HL-60 (cell line): ENCODE results near the gene MAN1A2.

Source experiments
- DNase-seq, 2 experiments: peaks; one replicate each; pipeline ENCODE4 v3.0.0-alpha.2; 2010 to 2020; ENCODE audit warnings: low read depth in 1 of 2, low spot score in 1 of 2
- H3K27ac ChIP-seq: fragments of 250-450 bp; sonication (Bioruptor Pico); replicated peaks from 2 replicates; pipeline ENCODE4 v1.5.1; 2020; ENCODE audit warnings: mild to moderate bottlenecking, moderate library complexity
- H3K27me3 ChIP-seq: fragments of 250-450 bp; sonication (Bioruptor Pico); 2 replicates; pipeline ENCODE4 v1.5.1; 2021; ENCODE audit warnings: mild to moderate bottlenecking, moderate library complexity; ENCODE audit not compliant: insufficient read depth, poor library complexity, severe bottlenecking
- H3K4me3 ChIP-seq: replicated peaks from 2 replicates; pipeline ENCODE4 v1.5.1; 2011; ENCODE audit warnings: mild to moderate bottlenecking, control low read depth, low read length; ENCODE audit not compliant: insufficient read depth
- CTCF ChIP-seq: IDR thresholded peaks from one replicate; pipeline ENCODE4 v1.5.1; 2011; ENCODE audit warnings: low read length, control low read depth, inconsistent platforms; ENCODE audit not compliant: insufficient read depth
- GABPA ChIP-seq: IDR thresholded peaks from 2 replicates; pipeline ENCODE4 v1.6.1; 2012; ENCODE audit warnings: low read depth
- POLR2AphosphoS5 ChIP-seq: IDR thresholded peaks from 2 replicates; pipeline ENCODE4 v1.6.1; 2012; ENCODE audit warnings: low read depth
- REST ChIP-seq: IDR thresholded peaks from 2 replicates; pipeline ENCODE4 v1.6.1; 2012; ENCODE audit warnings: low read depth; ENCODE audit not compliant: insufficient replicate concordance
- SPI1 ChIP-seq: IDR thresholded peaks from 2 replicates; pipeline ENCODE4 v1.6.1; 2012; ENCODE audit warnings: low read depth, mild to moderate bottlenecking, borderline replicate concordance

The MAN1A2 gene

GRCh38 chr1:117359561-117360289, 7.5 kb upstream of the MAN1A2 start:
- H3K27me3 ChIP-seq: no peaks in the 10 kb centered on the region
- H3K27ac ChIP-seq: no peak overlapping the region
- no peak for TF ChIP-seq SPI1
- no peak for TF ChIP-seq POLR2AphosphoS5
- TF ChIP-seq CTCF: no peak
- TF ChIP-seq REST: no peak
- TF ChIP-seq GABPA: no peak
- no peak overlapping the region for H3K4me3 ChIP-seq
- DNase-seq: no peak

- TF ChIP-seq GABPA: no peak
- no peaks in the 10 kb centered on the region for H3K27me3 ChIP-seq
- no peak for DNase-seq
- no peak overlapping the region for H3K27ac ChIP-seq
- H3K4me3 ChIP-seq: no peak overlapping the region
Observed at GRCh38 chr1:117362986-117363385, 4.3 kb upstream of the MAN1A2 start.

- Histone ChIP-seq H3K27ac (no peak overlapping the region), H3K4me3 (no peak overlapping the region), H3K27me3 (no peaks in the 10 kb centered on the region)
- TF ChIP-seq GABPA (no peak), SPI1 (no peak), CTCF (no peak), REST (no peak)
- no peak for DNase-seq
Observed at GRCh38 chr1:117363571-117364048, 3.6 kb upstream of the MAN1A2 start.

GRCh38 chr1:117364240-117364639, 3.0 kb upstream of the MAN1A2 start:
- Histone ChIP-seq H3K27ac (no peak overlapping the region), H3K4me3 (no peak overlapping the region), H3K27me3 (no peaks in the 10 kb centered on the region)
- DNase-seq: no peak
- no peak for TF ChIP-seq CTCF
- no peak for TF ChIP-seq SPI1
- TF ChIP-seq POLR2AphosphoS5: no peak
- TF ChIP-seq REST: no peak
- TF ChIP-seq GABPA: no peak
